Activated naive CD4-positive, alpha-beta T cell treated with Interleukin-2 at 50 U/mL for 16 hours (primary cell): ENCODE results near the gene BANP.
"Not testable (repeated sequence)": the region's sequence is repeated elsewhere in the genome, so short reads cannot be mapped to it uniquely, and the experiment has no call there.

ENCODE experiments used
- DNase-seq: peaks from one replicate; pipeline ENCODE4 v3.0.0-alpha.2; 2020

The BANP gene

GRCh38 chr16:88089071-88089470 lies 137.8 kb downstream of the BANP start:
- DNase-seq = not testable (repeated sequence)

- not testable (repeated sequence) for DNase-seq
These were observed 138.6 kb downstream of the BANP start for GRCh38 chr16:88089632-88090376.

DNA sequence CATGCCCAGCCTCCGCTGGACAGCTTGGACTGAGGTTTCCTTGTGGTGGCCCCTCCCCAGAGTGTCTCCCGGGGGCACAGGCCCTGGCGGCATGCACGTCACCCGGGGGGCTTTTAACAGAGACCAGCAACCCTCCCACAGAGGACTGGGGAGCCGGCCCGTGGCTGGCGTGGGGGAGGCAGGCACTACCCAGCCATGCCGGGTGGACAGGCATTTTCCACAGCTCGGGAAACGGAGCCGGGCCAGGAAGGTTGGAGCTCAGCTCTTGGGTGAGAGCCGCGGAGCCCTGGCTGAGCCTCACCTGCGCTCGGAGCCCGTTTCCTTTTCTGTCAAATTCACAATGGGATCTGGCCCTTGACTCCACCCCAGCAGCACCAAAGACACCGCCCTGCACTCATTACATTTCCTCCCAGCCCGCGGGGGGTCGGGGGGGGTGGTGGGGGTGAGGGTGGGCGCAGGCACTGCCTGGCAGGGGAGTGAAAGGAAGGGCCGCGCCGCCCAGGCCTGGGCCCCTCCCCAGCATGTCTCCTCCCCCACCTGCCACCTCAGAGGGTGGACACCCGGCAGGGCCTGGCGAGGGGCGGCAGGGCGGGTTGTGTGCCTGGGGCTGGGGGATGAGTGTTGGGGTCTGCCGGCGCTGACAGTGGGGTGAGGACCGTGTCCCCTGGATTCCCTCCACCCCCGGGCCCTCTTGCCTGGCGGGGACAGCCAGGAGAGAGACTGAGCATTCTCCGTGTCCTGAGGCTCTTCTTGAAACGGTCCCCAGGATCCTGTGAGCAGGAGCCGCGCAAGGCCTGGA lies 139.3 kb downstream of the BANP start:
- DNase-seq = not testable (repeated sequence)

DNA sequence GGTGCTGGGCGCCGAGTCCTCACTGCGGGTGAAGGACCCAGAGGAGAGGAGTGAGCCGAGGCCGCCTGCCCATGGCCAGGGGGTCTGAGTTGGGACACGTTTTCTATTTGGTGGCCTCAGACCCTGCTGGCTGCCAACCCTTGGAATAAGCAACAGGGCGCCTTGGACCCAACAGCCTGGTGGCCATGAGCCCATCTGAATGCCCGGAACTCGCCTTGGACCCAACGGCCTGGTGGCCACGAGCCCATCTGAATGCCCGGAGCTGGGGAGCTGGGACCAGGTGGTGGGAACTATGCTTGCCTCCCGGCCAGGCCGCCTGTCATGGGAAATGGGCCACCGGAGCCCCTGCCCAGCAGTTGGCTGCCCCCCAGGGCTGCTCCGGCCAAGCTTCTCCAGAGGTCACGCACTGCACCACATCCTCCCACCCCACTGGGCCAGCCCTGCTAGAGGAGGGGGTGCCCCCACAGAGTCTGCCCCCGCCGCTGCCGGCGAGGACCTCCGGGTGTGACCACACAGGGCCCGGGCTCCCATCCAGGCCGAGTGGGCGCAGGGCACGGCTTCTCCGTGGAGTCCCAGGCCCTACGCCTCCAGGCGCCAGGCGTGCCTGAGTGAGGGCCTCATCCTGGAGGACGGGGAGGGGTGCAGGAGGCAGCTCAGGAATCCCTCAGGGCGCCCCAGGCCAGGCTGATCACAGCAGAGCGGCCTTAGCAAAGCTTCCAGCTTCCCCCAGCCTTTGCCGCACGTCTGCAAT lies 140.2 kb downstream of the BANP start:
- DNase-seq = not testable (repeated sequence)

DNA sequence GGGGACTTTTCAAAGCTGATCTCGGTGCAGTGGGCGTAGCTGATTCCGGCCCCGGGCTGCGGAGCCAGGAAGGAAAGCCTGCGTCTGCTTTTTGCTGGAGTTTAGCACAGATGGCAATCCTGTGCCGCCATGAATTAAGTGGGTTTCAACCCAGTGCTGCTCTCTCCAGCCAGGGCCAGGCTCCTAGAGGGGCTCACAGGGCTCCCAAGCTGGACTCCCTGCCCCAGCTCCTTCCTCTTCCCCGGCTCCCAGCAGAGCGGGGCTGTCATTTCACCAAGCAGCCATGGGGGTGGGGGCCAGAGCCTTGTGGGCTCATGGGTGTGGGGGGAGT lies 140.7 kb downstream of the BANP start:
- not testable (repeated sequence) for DNase-seq

DNA sequence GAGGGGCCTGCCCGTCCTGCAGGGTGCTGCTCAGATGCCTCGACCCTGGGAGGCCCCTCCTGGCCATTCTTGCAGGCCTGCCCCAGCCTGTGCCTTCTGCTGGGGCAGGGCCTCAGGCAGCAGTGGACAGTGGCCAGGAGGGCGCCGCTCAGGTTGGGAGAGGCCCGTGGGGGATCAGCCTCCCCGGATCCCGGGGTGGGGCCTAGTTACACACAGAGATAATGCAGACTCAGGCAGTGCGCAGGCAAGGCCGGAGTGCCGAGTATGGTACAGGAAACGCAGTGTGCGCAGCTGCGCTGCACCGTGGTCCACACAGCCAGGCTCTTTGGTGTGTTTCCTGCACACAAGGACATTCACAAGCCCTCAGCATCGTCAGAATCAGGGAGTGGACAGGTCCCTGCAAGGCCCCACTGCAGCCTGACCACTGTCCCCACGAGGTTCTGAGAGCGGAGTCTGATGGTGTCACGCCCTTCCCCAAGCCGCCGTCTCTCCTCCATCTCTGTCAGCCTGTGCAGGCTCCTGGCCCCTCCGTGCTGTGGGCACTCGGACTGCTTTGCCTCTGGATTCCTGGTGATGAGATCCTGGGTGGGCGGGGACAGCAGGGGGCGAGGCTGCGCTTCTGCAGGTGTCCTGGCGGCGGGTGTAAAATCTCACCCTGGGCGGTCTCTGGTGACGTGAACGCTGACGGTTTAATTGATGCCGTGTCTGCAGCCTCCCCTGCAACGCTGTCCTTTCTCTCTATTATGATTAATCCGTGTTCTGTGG lies 141.7 kb downstream of the BANP start:
- not testable (repeated sequence) for DNase-seq

GRCh38 chr16:88093556-88094252 lies 142.5 kb downstream of the BANP start:
- DNase-seq = not testable (repeated sequence)

GRCh38 chr16:88094253-88094575 lies 143.0 kb downstream of the BANP start:
- DNase-seq = not testable (repeated sequence)

- not testable (repeated sequence) for DNase-seq
These were observed 143.7 kb downstream of the BANP start for GRCh38 chr16:88094900-88095299.

- DNase-seq = not testable (repeated sequence)
These were observed 145.4 kb downstream of the BANP start for GRCh38 chr16:88096659-88097058.

DNA sequence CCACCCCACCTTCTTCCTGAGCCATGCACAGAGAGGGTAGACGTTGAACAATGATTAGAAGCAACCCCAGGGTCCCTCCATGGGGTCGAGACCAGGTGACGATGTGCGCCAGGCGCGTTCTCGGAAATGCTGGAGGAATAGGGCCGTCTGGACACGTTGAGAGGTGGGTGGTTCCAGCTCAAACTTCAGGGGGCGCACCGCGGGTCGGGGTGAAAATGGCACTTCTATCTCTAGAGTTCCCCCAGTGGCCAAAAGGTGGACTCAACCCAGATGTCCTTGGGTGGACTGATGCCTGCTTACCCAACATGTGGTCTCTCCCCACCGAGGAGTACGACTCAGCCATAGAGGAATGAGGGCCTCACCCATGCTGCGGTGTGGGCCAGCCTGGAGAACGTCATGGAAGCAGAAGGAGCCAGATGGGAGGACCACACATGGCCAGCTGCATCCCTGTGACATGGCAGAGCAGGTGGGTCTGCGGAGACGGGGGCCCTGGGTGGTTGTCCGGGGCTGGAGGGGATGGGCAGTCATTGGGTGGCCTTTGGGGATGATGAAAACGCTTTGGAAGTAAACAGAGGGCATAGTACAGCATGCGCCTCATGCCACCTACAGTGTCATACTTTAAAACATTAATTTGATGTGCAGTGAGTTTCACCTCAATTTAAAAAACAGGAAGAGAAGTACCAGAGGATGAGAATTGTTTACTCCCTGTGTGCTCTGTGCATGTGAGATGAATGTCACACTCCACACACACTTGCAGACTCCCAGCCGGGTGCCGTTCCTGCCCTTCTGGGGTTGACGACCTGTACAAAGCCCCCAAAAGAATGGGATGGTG lies 147.7 kb downstream of the BANP start:
- DNase-seq = not testable (repeated sequence)

GRCh38 chr16:88099563-88099890 lies 148.3 kb downstream of the BANP start:
- DNase-seq = no peak

GRCh38 chr16:88099956-88100355 lies 148.7 kb downstream of the BANP start:
- DNase-seq = not testable (repeated sequence)

- not testable (repeated sequence) for DNase-seq
These were observed 149.8 kb downstream of the BANP start for GRCh38 chr16:88100801-88101622.

GRCh38 chr16:88101623-88102105 lies 150.4 kb downstream of the BANP start:
- not testable (repeated sequence) for DNase-seq

GRCh38 chr16:88102597-88102996 lies 151.4 kb downstream of the BANP start:
- DNase-seq = no peak

DNA sequence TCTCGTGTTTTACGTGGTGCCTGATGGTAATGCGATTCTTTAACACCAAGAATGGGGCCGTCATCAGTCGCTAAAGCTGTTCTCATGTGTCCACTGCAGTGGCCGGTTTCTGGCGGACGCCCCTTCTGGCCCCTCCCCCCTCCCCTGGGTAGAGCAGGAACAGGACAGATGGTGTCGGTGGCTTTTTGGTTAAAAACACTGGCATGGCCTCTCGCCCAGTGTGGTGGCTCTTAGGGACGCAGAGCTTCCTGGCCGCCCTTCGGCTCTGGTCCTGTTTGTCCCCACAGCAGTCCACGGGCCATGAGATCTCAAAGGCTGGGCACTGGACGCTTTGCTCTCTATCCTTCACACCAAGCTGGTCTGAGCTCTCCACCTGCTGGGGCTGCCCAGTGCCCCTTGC lies 151.8 kb downstream of the BANP start:
- DNase-seq = no peak

DNA sequence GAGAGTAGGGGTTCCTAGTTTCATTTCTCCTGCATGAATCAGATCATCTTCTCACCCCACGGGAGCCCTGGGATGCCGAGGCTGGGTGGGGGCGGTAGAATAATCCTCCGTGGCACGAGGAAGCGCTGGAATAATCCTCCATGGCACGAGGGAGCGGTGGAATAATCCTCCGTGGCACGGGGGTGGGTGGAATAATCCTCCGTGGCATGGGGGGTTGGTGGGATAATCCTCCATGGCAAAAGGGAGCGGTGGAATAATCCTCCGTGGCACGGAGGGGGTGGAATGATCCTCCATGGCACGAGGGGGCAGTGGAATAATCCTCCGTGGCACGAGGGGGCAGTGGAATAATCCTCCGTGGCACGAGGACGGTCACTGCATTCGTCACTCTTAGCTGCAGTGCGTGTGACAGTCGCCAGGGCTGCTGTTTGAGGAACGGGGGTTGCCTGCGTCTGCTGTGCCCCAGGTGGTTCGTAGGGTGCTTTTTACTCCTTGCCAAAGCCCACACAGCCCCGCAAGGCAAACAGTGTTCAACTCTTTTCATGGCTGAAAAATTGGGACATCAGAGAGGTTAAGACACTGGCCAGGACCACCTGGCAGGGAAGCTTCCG lies 152.5 kb downstream of the BANP start:
- DNase-seq = no peak

DNA sequence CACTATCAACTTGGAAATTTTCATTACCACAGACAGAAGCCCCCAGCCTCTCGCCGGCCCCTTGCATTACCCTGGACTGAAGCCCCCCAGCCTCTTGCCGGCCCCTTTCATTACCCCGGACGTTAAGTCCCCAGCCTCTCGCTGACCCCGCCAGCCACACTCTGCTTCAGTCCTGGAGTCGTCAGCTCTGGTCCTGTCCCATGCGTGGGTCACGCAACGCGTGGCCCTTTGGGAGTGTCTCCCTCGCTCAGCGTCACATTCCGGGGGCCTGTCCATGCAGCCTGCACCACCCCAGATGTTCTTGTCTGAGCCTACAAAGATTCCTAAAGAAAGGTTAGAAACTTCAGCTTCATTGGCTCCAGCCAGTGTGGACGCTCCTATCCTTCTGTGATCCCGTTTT lies 153.1 kb downstream of the BANP start:
- not testable (repeated sequence) for DNase-seq
